HG02798 (cell line): ENCODE data around the gene FRMD3.
"Not testable (repeated sequence)": the region's sequence is repeated elsewhere in the genome, so short reads cannot be mapped to it uniquely, and the experiment has no call there.

ENCODE experiments used
- ATAC-seq: cut with Tn5 transposase; IDR thresholded peaks from one replicate; pipeline ENCODE4 v1.9.1; 2021; ENCODE audit warnings: mild to moderate bottlenecking; ENCODE audit not compliant: unreplicated experiment, poor library complexity

Gene FRMD3

GRCh38 chr9:83403527-83404238 is 134.5 kb downstream of the FRMD3 start:
- no peak for ATAC-seq

- ATAC-seq = no peak
These were observed 136.8 kb downstream of the FRMD3 start for GRCh38 chr9:83401328-83401900.

GRCh38 chr9:83396813-83397212 is 141.4 kb downstream of the FRMD3 start:
- ATAC-seq = no peak

- no peak for ATAC-seq
These were observed 141.9 kb downstream of the FRMD3 start for GRCh38 chr9:83396342-83396741.

- no peak for ATAC-seq
These were observed 146.0 kb downstream of the FRMD3 start for GRCh38 chr9:83392228-83392627.

GRCh38 chr9:83388346-83388745 is 149.9 kb downstream of the FRMD3 start:
- no peak for ATAC-seq

- no peak for ATAC-seq
These were observed 150.6 kb downstream of the FRMD3 start for GRCh38 chr9:83387401-83388185.

- ATAC-seq = no peak
These were observed 152.9 kb downstream of the FRMD3 start for GRCh38 chr9:83385317-83385716.

- ATAC-seq = no peak
These were observed 154.0 kb downstream of the FRMD3 start for GRCh38 chr9:83384214-83384613.

- ATAC-seq = no peak
These were observed 155.2 kb downstream of the FRMD3 start for GRCh38 chr9:83383034-83383433.

- no peak for ATAC-seq
These were observed 155.8 kb downstream of the FRMD3 start for GRCh38 chr9:83382421-83382820.

GRCh38 chr9:83379045-83379444 is 159.2 kb downstream of the FRMD3 start:
- no peak for ATAC-seq

- ATAC-seq = no peak
These were observed 165.2 kb downstream of the FRMD3 start for GRCh38 chr9:83372957-83373356.

- no peak for ATAC-seq
These were observed 170.9 kb downstream of the FRMD3 start for GRCh38 chr9:83367326-83367725.

- ATAC-seq = no peak
These were observed 175.7 kb downstream of the FRMD3 start for GRCh38 chr9:83362341-83362995.

- ATAC-seq = no peak
These were observed 179.2 kb downstream of the FRMD3 start for GRCh38 chr9:83359039-83359438.

GRCh38 chr9:83358493-83358892 is 179.7 kb downstream of the FRMD3 start:
- ATAC-seq = not testable (repeated sequence)

GRCh38 chr9:83355729-83356151 is 182.5 kb downstream of the FRMD3 start:
- ATAC-seq = no peak

- no peak for ATAC-seq
These were observed 183.2 kb downstream of the FRMD3 start for GRCh38 chr9:83355024-83355444.

GRCh38 chr9:83349031-83349430 is 189.2 kb downstream of the FRMD3 start:
- ATAC-seq = no peak
